MM.1S (cell line): ENCODE data around the gene MX1.

Experiments
- DNase-seq: peaks from one replicate; pipeline ENCODE4 v3.0.0-alpha.2; 2015
- H2AFZ ChIP-seq: fragments of 300-600 bp; sonication (generic); 2 replicates; pipeline ENCODE4 v1.6.0; 2016; ENCODE audit warnings: antibody characterized with exemption, low read length
- H3F3A ChIP-seq: fragments of 300-600 bp; sonication (generic); 2 replicates; pipeline ENCODE4 v1.6.1; 2016; ENCODE audit warnings: mild to moderate bottlenecking, antibody characterized with exemption, low read length, moderate library complexity, mixed read lengths; ENCODE audit not compliant: insufficient read depth
- H3K27ac ChIP-seq: fragments of 300-600 bp; sonication (generic); 2 replicates; pipeline ENCODE4 v1.5.1; 2016; ENCODE audit warnings: mild to moderate bottlenecking, low read length
- H3K27me3 ChIP-seq: fragments of 300-600 bp; sonication (generic); replicated peaks from 2 replicates; pipeline ENCODE4 v1.6.0; 2016; ENCODE audit warnings: low read length; ENCODE audit not compliant: insufficient read depth
- H3K36me3 ChIP-seq: fragments of 300-600 bp; sonication (generic); replicated peaks from 2 replicates; pipeline ENCODE4 v1.6.1; 2016; ENCODE audit warnings: mild to moderate bottlenecking, low read length, mixed read lengths; ENCODE audit not compliant: insufficient read depth
- H3K4me1 ChIP-seq: fragments of 300-600 bp; sonication (generic); 2 replicates; pipeline ENCODE4 v1.6.1; 2016; ENCODE audit warnings: low read length, mixed read lengths
- H3K4me2 ChIP-seq: fragments of 300-600 bp; sonication (generic); 2 replicates; pipeline ENCODE4 v1.6.0; 2016; ENCODE audit warnings: low read depth, low read length
- H3K4me3 ChIP-seq: fragments of 300-600 bp; sonication (generic); 2 replicates; pipeline ENCODE4 v1.5.1; 2016; ENCODE audit warnings: low read length, mixed read lengths
- H3K79me2 ChIP-seq: fragments of 300-600 bp; sonication (generic); 2 replicates; pipeline ENCODE4 v1.6.1; 2016; ENCODE audit warnings: mixed run types, low read length, mixed read lengths
- H3K9ac ChIP-seq: fragments of 300-600 bp; sonication (generic); 2 replicates; pipeline ENCODE4 v1.6.1; 2016; ENCODE audit warnings: low read length, mixed read lengths
- H3K9me2 ChIP-seq: fragments of 300-600 bp; sonication (generic); replicated peaks from 2 replicates; pipeline ENCODE4 v1.6.1; 2016; ENCODE audit warnings: mild to moderate bottlenecking, low read length, mixed read lengths; ENCODE audit not compliant: insufficient read depth
- H3K9me3 ChIP-seq: fragments of 300-600 bp; sonication (generic); replicated peaks from 2 replicates; pipeline ENCODE4 v1.6.1; 2016; ENCODE audit warnings: mild to moderate bottlenecking, low read length, mixed read lengths; ENCODE audit not compliant: insufficient read depth
- H4K20me1 ChIP-seq: fragments of 300-600 bp; sonication (generic); 2 replicates; pipeline ENCODE4 v1.6.1; 2016; ENCODE audit warnings: mild to moderate bottlenecking, low read length, moderate library complexity, mixed read lengths; ENCODE audit not compliant: insufficient read depth
- EZH2 ChIP-seq: fragments of 300-600 bp; sonication (generic); optimal IDR thresholded peaks from 2 replicates; pipeline ENCODE3; 2017; ENCODE audit warnings: low read depth, mild to moderate bottlenecking, antibody characterized with exemption, low read length, mixed read lengths
- EZH2phosphoT487 ChIP-seq: fragments of 300-600 bp; sonication (generic); IDR thresholded peaks from 2 replicates; pipeline ENCODE4 v1.6.1; 2018; ENCODE audit warnings: antibody characterized with exemption, low read length
- TF ChIP-seq, protein P1 (sequence below): fragments of 300-600 bp; sonication (generic); IDR thresholded peaks from 2 replicates; pipeline ENCODE4 v1.5.1; 2016; ENCODE audit warnings: antibody characterized with exemption, low read length, mixed read lengths

MX1 gene

DNA sequence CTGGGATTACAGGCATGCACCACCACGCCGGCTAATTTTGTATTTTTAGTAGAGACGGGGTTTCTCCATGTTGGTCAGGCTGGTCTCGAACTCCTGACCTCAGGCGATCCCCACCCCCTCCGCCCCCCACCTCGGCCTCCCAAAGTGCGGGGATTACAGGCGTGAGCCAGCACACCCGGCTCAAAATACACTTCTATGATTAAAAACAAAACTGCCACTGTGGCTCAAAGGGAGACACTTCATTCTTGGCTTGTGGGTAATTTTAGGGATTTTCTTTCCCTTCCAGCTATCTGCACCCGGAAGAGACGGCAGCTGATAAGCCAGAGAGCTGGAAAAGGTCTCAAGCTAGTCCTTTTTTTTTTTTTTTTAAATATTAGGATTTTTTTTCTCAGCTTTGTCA, 57.4 kb downstream of the MX1 start:
- Histone ChIP-seq H2AFZ (no peak overlapping the region), H3K4me2 (no peak overlapping the region), H4K20me1 (no peaks in the 10 kb centered on the region), H3K36me3 (no peaks in the 10 kb centered on the region), H3K9ac (no peak overlapping the region), H3K79me2 (no peaks in the 10 kb centered on the region), H3K9me2 (no peaks in the 10 kb centered on the region), H3K27ac (no peak overlapping the region), H3F3A (peaks cover 10% of the 10 kb centered on the region), H3K4me3 (no peak overlapping the region), H3K9me3 (no peaks in the 10 kb centered on the region), H3K27me3 (no peaks in the 10 kb centered on the region), H3K4me1 (peaks cover 16% of the 10 kb centered on the region)
- TF ChIP-seq, protein P1, sequence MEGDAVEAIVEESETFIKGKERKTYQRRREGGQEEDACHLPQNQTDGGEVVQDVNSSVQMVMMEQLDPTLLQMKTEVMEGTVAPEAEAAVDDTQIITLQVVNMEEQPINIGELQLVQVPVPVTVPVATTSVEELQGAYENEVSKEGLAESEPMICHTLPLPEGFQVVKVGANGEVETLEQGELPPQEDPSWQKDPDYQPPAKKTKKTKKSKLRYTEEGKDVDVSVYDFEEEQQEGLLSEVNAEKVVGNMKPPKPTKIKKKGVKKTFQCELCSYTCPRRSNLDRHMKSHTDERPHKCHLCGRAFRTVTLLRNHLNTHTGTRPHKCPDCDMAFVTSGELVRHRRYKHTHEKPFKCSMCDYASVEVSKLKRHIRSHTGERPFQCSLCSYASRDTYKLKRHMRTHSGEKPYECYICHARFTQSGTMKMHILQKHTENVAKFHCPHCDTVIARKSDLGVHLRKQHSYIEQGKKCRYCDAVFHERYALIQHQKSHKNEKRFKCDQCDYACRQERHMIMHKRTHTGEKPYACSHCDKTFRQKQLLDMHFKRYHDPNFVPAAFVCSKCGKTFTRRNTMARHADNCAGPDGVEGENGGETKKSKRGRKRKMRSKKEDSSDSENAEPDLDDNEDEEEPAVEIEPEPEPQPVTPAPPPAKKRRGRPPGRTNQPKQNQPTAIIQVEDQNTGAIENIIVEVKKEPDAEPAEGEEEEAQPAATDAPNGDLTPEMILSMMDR, result no peak
- TF ChIP-seq EZH2 (no peak), EZH2phosphoT487 (no peak)
- no peak for DNase-seq

DNA sequence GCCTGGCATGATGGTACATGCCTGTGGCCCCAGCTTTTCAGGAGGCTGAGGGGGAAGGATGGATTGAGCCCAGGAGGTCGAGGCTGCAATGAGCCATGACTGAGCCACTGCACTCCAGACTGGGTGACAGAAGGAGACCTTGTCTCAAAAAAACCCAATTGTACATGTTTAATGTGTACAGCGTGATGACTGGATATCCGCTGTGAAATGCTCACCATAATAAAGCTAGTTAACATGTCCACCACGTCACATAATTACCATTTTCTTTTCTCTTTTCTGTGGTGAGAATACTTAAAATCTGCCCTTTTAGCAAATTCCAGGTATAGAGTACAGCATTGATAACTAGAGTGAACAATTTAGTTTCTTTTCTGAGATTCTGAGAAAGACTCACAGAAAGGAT, 57.9 kb downstream of the MX1 start:
- Histone ChIP-seq H3K4me3 (no peak overlapping the region), H3K27me3 (no peaks in the 10 kb centered on the region), H2AFZ (no peak overlapping the region), H3K79me2 (no peaks in the 10 kb centered on the region), H3K9me2 (no peaks in the 10 kb centered on the region), H3K9ac (no peak overlapping the region), H4K20me1 (no peaks in the 10 kb centered on the region), H3K36me3 (no peaks in the 10 kb centered on the region), H3K4me1 (peaks cover 11% of the 10 kb centered on the region), H3K27ac (no peak overlapping the region), H3F3A (peaks cover 5% of the 10 kb centered on the region), H3K9me3 (no peaks in the 10 kb centered on the region), H3K4me2 (no peak overlapping the region)
- TF ChIP-seq EZH2 (no peak), EZH2phosphoT487 (no peak)
- TF ChIP-seq, protein P1, result no peak
- DNase-seq, result no peak

DNA sequence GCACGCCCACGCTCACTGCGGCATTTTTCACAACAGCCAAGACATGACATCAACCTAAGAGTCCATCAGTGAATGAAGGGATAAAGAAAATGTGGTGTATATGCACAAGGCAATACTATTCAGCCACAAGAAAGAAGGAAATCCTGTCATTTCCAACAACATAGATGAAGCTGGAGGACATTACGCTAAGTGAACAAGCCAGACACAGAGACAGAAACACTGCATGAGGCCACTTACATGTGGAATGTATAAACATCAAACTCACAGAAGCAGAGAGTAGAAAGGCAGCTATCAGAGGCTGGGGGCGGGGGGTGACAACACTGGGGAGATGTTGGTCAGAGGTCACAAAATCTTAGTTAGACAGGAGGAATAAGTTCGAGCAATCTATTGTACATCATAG, 61.0 kb downstream of the MX1 start:
- TF ChIP-seq EZH2 (no peak), EZH2phosphoT487 (no peak)
- TF ChIP-seq, protein P1, result no peak
- Histone ChIP-seq H3K27ac (no peak overlapping the region), H3K79me2 (no peaks in the 10 kb centered on the region), H3K4me1 (no peaks in the 10 kb centered on the region), H3F3A (no peaks in the 10 kb centered on the region), H3K4me3 (no peak overlapping the region), H3K9ac (no peak overlapping the region), H3K27me3 (no peaks in the 10 kb centered on the region), H2AFZ (no peak overlapping the region), H3K4me2 (no peak overlapping the region), H3K36me3 (no peaks in the 10 kb centered on the region), H3K9me2 (no peaks in the 10 kb centered on the region), H4K20me1 (no peaks in the 10 kb centered on the region), H3K9me3 (no peaks in the 10 kb centered on the region)
- no peak for DNase-seq

DNA sequence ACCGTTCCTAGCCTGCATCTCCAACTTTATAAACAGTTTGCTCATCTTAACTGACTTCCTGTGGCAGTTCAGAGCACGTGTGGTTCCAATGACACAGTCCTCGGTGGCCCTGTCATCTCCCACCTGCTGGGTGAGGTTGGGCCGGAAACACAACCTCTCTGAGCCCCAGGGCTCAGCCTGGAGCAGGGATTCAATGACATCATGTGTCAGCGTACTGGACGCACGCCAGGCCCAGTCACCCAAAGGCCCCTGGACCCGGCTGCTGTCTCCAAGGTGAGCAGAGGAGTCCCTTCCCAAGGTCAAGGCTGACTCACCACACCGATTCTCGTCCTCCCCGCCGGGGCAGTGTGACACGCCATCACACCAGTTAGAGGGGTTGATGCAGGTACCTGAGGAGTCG, 62.0 kb downstream of the MX1 start:
- H3F3A ChIP-seq, result no peaks in the 10 kb centered on the region
- no peak overlapping the region for H3K9ac ChIP-seq
- no peak for DNase-seq
- H3K79me2 ChIP-seq, result no peaks in the 10 kb centered on the region
- no peaks in the 10 kb centered on the region for H3K9me3 ChIP-seq
- no peak overlapping the region for H3K4me2 ChIP-seq
- no peaks in the 10 kb centered on the region for H3K36me3 ChIP-seq
- H4K20me1 ChIP-seq, result no peaks in the 10 kb centered on the region
- TF ChIP-seq EZH2 (no peak), EZH2phosphoT487 (no peak)
- TF ChIP-seq, protein P1, result no peak
- no peaks in the 10 kb centered on the region for H3K4me1 ChIP-seq
- no peaks in the 10 kb centered on the region for H3K27me3 ChIP-seq
- H3K4me3 ChIP-seq, result no peak overlapping the region
- H3K27ac ChIP-seq, result no peak overlapping the region
- no peak overlapping the region for H2AFZ ChIP-seq
- H3K9me2 ChIP-seq, result no peaks in the 10 kb centered on the region
